Skeletal muscle tissue (tissue), 4 donors: ENCODE measurements around the gene SELPLG. TPM values are rescaled to one million over a fixed set of nuclear protein-coding genes. Genes with fewer than 3 reads are reported as not detected.
A peak's percentile ranks its signal among the peaks of the same experiment; 100 is the strongest.
"Not testable (repeated sequence)": the region's sequence is repeated elsewhere in the genome, so short reads cannot be mapped to it uniquely, and the experiment has no call there.

Experiments
- H3K27ac ChIP-seq: one replicate; pipeline ENCODE4 v1.7.0; 2013; ENCODE audit warnings: mild to moderate bottlenecking, low read depth, low read length, inconsistent platforms
- H3K27me3 ChIP-seq, 3 donors: one replicate each; pipeline ENCODE4 v1.7.0; 2013; ENCODE audit warnings: low read length in 3 of 3; ENCODE audit not compliant: control insufficient read depth in 3 of 3, insufficient read depth in 3 of 3
- H3K36me3 ChIP-seq, 3 donors: one replicate each; pipeline ENCODE4 v1.7.0; 2013; ENCODE audit warnings: low read length in 3 of 3; ENCODE audit not compliant: control insufficient read depth in 3 of 3, insufficient read depth in 3 of 3
- H3K4me1 ChIP-seq, 3 donors: one replicate each; pipeline ENCODE4 v1.7.0; 2013; ENCODE audit warnings: low read length in 3 of 3, mild to moderate bottlenecking in 3 of 3; ENCODE audit not compliant: control insufficient read depth in 3 of 3, insufficient read depth in 3 of 3
- H3K4me3 ChIP-seq, 3 donors: one replicate each; pipeline ENCODE4 v1.7.0; 2013; ENCODE audit warnings: low read length in 3 of 3
- H3K9ac ChIP-seq, 3 donors: one replicate each; pipeline ENCODE4 v1.7.0; 2013; ENCODE audit warnings: low read length in 3 of 3, mild to moderate bottlenecking in 3 of 3, moderate library complexity in 2 of 3, low read depth in 1 of 3
- H3K9me3 ChIP-seq, 3 donors: one replicate each; pipeline ENCODE4 v1.7.0; 2013; ENCODE audit warnings: low read length in 3 of 3; ENCODE audit not compliant: control insufficient read depth in 3 of 3
- total RNA-seq: library from RNA; depleted of rRNA; stranded (reverse); fragments of >200 nt; gene quantifications from one replicate; pipeline ENCODE4 v1.2.3, GENCODE V29; 2014
- donor health status: Osteomylitis.

The SELPLG gene
- total RNA-seq, 1 donor from 2014 or later: 3.7 TPM

DNA sequence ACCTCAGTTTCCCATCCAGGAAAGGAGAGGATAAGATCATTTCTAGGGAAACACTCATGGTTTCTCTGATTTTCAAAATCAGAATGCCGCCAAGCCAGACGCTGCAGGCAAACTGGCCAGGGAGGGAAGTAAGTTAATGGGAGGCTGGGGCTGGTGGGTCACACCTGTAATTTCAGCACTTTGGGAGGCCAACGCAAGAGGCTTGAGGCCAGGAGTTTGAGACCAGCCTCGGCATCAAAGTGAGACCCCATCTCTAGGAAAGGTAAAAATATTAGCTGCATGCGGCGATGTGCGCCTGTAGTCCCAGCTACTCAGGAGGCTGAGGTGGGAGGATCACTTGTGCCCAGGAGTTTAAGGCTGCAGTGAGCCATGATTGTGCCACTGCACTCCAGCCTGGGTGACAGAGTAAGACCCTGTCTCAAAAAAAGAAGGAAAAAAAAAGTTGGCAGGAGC lies 587 bp downstream of the SELPLG start:
- H3K4me3 ChIP-seq: no peak overlapping the region
- no peaks in the 10 kb centered on the region for H3K9me3 ChIP-seq
- peak overlapping the region in 1 of 3 donors; percentile 25 for H3K9ac ChIP-seq
- H3K27me3 ChIP-seq: peaks cover 0 to 13% (median 3%) of the 10 kb centered on the region in 3 donors
- no peaks in the 10 kb centered on the region for H3K36me3 ChIP-seq
- H3K4me1 ChIP-seq: peaks cover 3 to 34% (median 13%) of the 10 kb centered on the region in 3 donors
- H3K27ac ChIP-seq: peak overlapping the region; percentile 36

DNA sequence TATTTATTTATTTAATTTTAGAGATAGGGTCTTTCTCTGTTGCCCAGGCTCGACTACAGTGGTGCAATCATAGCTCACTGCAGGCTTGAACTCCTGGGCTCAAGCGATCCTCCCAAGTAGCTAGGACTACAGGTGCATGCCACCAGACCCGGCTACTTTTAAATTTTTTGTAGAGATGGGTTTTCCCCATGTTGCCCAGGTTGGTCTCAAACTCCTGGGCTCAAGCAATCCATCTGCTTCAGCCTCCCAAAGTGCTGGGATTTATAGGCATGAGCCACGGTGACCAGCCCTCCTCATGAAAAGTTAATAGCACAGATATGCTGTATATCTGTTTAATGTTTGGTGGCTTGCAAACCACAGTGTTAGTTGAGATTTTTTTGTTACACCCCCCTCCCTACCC lies 2.4 kb downstream of the SELPLG start:
- H3K4me1 ChIP-seq: peaks cover 0 to 32% (median 11%) of the 10 kb centered on the region in 3 donors
- H3K27me3 ChIP-seq, H3K9me3 ChIP-seq, H3K27ac ChIP-seq, H3K9ac ChIP-seq, H3K36me3 ChIP-seq, H3K4me3 ChIP-seq: not testable (repeated sequence)

DNA sequence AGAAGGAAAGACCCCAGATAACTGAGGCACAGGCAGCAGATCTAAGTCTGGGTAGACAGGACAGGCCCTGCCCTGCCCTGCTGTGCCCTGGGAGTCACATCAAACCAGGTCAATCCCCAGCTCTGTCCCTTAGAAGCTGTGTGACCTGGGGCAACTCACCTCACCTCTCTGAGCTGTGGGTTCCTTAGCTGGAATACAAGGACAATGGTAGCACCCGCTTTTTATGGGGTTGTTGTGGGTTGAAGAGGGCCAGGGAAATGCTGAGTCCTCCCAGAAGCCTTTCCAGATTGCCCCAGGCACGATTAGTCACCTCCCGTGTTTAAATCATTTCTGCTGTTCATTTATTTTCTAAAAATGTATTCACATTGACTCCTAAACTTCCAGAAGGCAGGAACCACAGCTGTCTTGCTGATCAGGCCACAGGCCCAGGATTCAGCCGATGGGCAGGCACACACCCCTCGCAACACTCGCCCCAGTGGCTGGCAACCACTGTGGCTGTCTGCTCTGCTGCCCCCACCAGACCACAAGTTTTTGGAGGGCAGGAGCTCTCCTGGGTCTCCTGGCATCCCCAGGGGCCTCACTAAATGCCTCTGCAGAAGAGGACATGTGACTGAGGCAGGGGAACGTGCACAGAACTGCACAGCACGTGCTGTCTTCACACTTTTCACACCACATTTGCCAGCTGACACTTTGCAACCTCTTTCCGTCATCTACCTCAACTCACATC lies 3.0 kb downstream of the SELPLG start:
- H3K36me3 ChIP-seq: no peaks in the 10 kb centered on the region
- H3K27ac ChIP-seq: peak overlapping the region; percentile 30
- no peak overlapping the region for H3K4me3 ChIP-seq
- H3K4me1 ChIP-seq: peaks cover 0 to 26% (median 11%) of the 10 kb centered on the region in 3 donors
- no peaks in the 10 kb centered on the region for H3K9me3 ChIP-seq
- peaks cover 0 to 3% (median 3%) of the 10 kb centered on the region in 3 donors for H3K27me3 ChIP-seq
- no peak overlapping the region for H3K9ac ChIP-seq

DNA sequence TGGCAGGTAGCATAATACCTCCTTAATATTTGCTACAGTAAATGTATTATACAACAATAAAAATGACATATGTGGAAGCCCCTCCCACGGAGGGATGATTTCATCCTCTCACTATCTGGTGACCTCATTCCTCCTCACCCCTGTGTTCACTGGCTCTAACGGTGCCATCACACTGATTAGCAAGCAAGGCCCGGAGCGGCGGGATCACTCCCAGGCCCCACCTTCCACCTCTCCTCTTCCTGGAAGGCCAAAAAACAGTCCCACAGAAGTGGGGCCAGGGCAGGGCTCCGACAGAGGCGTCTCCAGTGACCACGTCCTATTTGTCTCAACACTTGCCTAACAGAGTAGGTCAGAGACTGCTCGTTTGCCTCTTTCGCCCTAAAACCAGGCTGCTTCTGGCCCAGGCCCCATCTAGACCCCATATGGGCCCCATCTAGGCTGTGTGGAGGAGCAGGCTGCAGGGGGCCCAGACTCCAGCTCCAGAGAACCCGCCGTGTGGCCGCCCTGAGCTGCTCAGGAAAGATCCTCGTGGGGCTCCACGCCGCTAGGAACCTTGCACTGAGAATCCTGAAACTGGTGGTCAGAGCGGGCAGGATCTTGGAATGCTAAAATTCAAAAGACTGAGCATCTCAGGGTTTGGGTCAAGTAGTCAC lies 3.7 kb downstream of the SELPLG start:
- no peak overlapping the region for H3K9ac ChIP-seq
- peaks cover 0 to 3% (median 0%) of the 10 kb centered on the region in 3 donors for H3K27me3 ChIP-seq
- H3K4me1 ChIP-seq: peaks cover 0 to 20% (median 6%) of the 10 kb centered on the region in 3 donors
- H3K9me3 ChIP-seq: no peaks in the 10 kb centered on the region
- no peak overlapping the region for H3K27ac ChIP-seq
- no peak overlapping the region for H3K4me3 ChIP-seq
- H3K36me3 ChIP-seq: no peaks in the 10 kb centered on the region

DNA sequence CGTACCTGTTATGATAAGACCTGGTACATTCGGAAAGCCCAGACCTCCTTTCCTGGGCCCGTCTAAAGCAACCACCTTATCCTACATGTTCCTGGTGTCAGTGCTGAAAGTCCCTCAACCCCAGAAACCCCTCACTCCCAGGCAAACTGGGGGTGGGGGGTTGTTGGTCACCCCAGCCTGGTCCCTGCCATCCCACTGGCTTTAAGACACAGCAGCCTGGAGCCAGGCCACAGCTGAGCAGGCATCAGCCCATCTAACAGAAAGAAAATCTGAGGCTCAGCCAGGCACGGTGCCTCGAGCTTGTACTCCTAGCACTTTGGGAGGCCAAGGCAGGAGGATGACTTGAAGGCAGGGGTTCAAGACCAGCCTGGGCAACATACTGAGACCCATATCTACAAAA lies 4.5 kb downstream of the SELPLG start:
- peak overlapping the region; percentile 44 for H3K27ac ChIP-seq
- H3K4me3 ChIP-seq: no peak overlapping the region
- H3K9ac ChIP-seq: no peak overlapping the region

DNA sequence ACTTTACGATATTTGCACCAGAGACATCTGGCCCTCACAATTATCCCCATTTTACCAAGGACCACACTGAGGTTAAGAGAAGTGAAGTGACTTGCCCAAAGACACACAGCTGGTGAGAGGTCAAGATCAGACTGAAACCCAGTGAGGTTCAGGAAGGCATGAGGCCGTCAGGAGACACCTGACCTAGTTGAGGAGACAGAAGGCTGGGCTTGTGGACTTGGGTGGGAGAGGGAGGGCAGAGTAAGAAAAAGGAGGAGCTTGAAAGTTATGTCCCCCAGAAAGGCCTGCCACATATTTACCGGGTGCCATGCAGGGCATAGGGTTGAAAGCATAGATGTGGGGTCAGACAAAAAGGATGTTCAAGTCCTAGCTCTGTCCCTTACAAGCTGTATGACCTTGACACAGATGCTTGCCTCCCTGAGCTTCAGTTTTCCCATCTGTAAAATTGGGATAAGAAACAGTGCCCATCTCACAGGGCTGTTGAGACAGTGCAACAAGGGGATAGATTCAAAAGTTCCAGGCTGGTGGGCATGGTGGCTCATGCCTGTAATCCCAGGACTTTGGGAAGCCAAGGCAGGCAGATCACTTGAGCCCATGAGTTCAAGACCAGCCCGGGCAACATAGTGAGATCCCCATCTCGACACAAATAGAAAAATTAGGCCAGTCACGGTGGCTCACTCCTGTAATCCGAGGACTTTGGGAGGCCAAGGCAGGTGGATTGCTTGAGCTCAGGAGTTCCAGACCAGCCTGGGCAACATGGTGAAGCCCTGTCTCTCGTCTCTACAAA lies 6.4 kb downstream of the SELPLG start:
- Histone ChIP-seq H3K9me3 (no peaks in the 10 kb centered on the region), H3K9ac (no peak overlapping the region), H3K4me3 (no peak overlapping the region), H3K27ac (no peak overlapping the region), H3K36me3 (no peaks in the 10 kb centered on the region), H3K27me3 (no peaks in the 10 kb centered on the region), H3K4me1 (peaks cover 0 to 9% (median 2%) of the 10 kb centered on the region in 3 donors)

More for the DNA sequence above, 4.5 kb downstream of the SELPLG start:
- H3K27me3 ChIP-seq: no peaks in the 10 kb centered on the region
- H3K4me1 ChIP-seq: peaks cover 0 to 13% (median 2%) of the 10 kb centered on the region in 3 donors
- H3K9me3 ChIP-seq: no peaks in the 10 kb centered on the region
- no peaks in the 10 kb centered on the region for H3K36me3 ChIP-seq

DNA sequence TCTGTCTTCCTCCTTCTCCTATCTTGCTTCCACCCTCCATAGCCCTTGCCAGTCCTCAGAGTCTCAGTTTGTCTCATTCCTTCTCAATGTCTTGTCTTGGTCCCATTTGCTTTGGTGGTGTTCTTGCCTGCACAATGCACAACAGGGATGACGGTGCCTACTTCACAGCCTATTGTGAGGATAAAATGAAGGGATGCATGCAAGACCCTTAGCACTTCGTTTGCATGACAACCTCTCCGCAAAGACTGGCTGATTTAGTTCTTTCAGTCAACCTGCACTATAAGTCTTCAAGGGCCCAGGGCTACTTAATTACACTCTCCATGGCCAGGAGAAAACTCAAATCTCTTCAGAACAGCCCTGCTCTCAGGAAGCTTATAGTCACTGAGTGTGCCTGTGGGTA lies 8.5 kb downstream of the SELPLG start:
- Histone ChIP-seq H3K4me3 (no peak overlapping the region), H3K36me3 (no peaks in the 10 kb centered on the region), H3K27ac (no peak overlapping the region), H3K9ac (no peak overlapping the region), H3K9me3 (no peaks in the 10 kb centered on the region), H3K27me3 (no peaks in the 10 kb centered on the region), H3K4me1 (peaks cover 0 to 7% (median 3%) of the 10 kb centered on the region in 3 donors)

DNA sequence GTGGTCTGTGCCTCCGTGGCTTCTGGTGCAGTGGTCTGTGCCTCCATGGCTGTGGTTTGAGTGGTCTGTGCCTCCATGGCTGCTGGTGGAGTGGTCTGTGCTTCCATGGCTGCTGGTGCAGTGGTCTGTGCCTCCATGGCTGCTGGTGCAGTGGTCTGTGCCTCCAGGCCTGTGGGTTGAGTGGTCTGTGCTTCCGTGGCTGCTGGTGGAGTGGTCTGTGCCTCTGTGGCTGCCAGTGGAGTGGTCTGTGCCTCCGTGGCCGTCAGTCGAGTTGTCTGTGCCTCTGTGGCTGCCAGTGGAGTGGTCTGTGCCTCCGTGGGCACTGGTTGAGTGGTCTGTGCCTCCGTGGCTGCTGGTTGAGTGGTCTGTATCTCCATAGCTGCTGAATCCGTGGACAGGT lies 10.1 kb downstream of the SELPLG start:
- no peak overlapping the region for H3K27ac ChIP-seq
- no peak overlapping the region for H3K9ac ChIP-seq
- H3K4me1 ChIP-seq: peaks cover 0 to 5% (median 3%) of the 10 kb centered on the region in 3 donors
- H3K27me3 ChIP-seq: no peaks in the 10 kb centered on the region
- H3K4me3 ChIP-seq: no peak overlapping the region
- H3K36me3 ChIP-seq: no peaks in the 10 kb centered on the region
- no peaks in the 10 kb centered on the region for H3K9me3 ChIP-seq

DNA sequence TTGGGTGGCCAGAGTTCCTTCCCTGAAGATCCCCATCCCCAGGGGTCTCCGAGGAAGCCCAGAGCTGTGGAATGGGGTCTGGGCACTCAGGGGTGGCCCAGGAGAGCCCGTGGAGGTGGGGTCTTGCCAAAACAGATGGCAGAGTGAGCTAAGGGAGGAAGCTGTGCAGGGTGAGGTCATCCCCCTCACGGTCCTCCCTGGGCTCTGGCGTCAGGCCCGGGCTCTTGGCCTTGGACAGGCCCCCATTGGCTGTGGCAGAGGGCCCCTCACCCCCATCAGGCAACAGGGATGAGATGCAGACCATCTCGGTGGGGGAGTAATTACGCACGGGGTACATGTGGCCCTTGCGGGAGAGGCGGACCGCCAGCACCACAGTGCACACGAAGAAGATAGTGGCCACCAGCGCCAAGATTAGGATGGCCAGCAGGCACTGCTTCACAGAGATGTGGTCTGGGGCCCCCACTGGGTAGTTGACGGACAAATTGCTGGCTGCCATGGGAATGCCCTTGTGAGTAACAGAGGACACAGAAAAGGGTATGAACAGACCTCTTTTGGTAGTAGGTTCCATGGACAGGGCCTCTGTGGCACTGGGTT lies 10.7 kb downstream of the SELPLG start:
- H3K27ac ChIP-seq: no peak overlapping the region
- peaks cover 2 to 6% (median 3%) of the 10 kb centered on the region in 3 donors for H3K4me1 ChIP-seq
- H3K9me3 ChIP-seq: no peaks in the 10 kb centered on the region
- H3K4me3 ChIP-seq: no peak overlapping the region
- H3K9ac ChIP-seq: no peak overlapping the region
- H3K27me3 ChIP-seq: no peaks in the 10 kb centered on the region
- no peaks in the 10 kb centered on the region for H3K36me3 ChIP-seq
